OCI-M1 (cell line): ENCODE measurements around the gene ARMC2.
A peak's percentile ranks its signal among the peaks of the same experiment; 100 is the strongest.
"Not testable (repeated sequence)": the region's sequence is repeated elsewhere in the genome, so short reads cannot be mapped to it uniquely, and the experiment has no call there.

ENCODE experiments used
- DNase-seq: peaks from one replicate; lab custom pipeline; 2025; lab: John Stamatoyannopoulos, UW

ARMC2 gene

GRCh38 chr6:108952776-108953486 is 104.7 kb downstream of the ARMC2 start:
- DNase-seq = no peak

GRCh38 chr6:108953681-108954080 is 105.5 kb downstream of the ARMC2 start:
- no peak for DNase-seq

GRCh38 chr6:108955329-108955949 is 107.2 kb downstream of the ARMC2 start:
- no peak for DNase-seq

- DNase-seq = no peak
Measured at GRCh38 chr6:108957221-108957620, 109.0 kb downstream of the ARMC2 start.

GRCh38 chr6:108958900-108959770 is 110.9 kb downstream of the ARMC2 start:
- DNase-seq = peak; percentile 70

GRCh38 chr6:108959972-108960582 is 111.9 kb downstream of the ARMC2 start:
- DNase-seq = no peak

GRCh38 chr6:108960601-108961000 is 112.4 kb downstream of the ARMC2 start:
- DNase-seq = no peak

- no peak for DNase-seq
Measured at GRCh38 chr6:108961077-108961476, 112.9 kb downstream of the ARMC2 start.

- DNase-seq = no peak
Measured at GRCh38 chr6:108961985-108962384, 113.8 kb downstream of the ARMC2 start.

- DNase-seq = no peak
Measured at GRCh38 chr6:108966251-108966650, 118.0 kb downstream of the ARMC2 start.

GRCh38 chr6:108966855-108967755 is 118.9 kb downstream of the ARMC2 start:
- DNase-seq = peak; percentile 70

GRCh38 chr6:108968325-108969316 is 120.4 kb downstream of the ARMC2 start:
- DNase-seq = peak; percentile 39

GRCh38 chr6:108969776-108970175 is 121.6 kb downstream of the ARMC2 start:
- DNase-seq = no peak

GRCh38 chr6:108974201-108974600 is 126.0 kb downstream of the ARMC2 start:
- no peak for DNase-seq

GRCh38 chr6:108978638-108979037 is 130.4 kb downstream of the ARMC2 start:
- DNase-seq = not testable (repeated sequence)

GRCh38 chr6:108982154-108983113 is 134.2 kb downstream of the ARMC2 start:
- no peak for DNase-seq

GRCh38 chr6:108983151-108983550 is 134.9 kb downstream of the ARMC2 start:
- DNase-seq = no peak

- DNase-seq = no peak
Measured at GRCh38 chr6:108985301-108985700, 137.1 kb downstream of the ARMC2 start.

GRCh38 chr6:108987156-108987555 is 138.9 kb downstream of the ARMC2 start:
- no peak for DNase-seq
